ENCODE data around the gene IFNL4. TPM values are rescaled to one million over a fixed set of nuclear protein-coding genes. Genes with fewer than 3 reads are reported as not detected.

IFNL4 gene
- total and polyA plus RNA-seq, 9 of the 15 experiments (the other 6 are each of a cell fraction or from before 2014, with no cell fraction given): not detected

- no peak within 1 kb of the TSS for H2AFZ ChIP-seq (ENCODE audit: low read depth, low read length)
- FAIRE-seq: no peak
- no TSS peak for BruUV-seq (replicated peaks)
- DNase-seq (ENCODE audit: extremely low read depth in 1 of 4, low spot score in 3 of 4): peak in 2 of 4 experiments; percentile 57 to 59
- CTCF ChIA-PET (ENCODE audit: low intra/inter-chr PET ratio): no interaction called here
- intact Hi-C loops (cut with micrococcal nuclease) (no loop called here), in situ Hi-C loops (cut with MboI) (loop anchor here (5.0 kb wide), 1 partner anchor 230 kb away; no protein-coding TSS in a partner anchor)
- no peaks in the 10 kb centered on the region for H3K9me1 ChIP-seq (ENCODE audit: control insufficient read depth, insufficient read depth, low read length)
- WGBS (ENCODE audit: insufficient coverage, low coverage, missing lambda C conversion rate): 9% methylated on average over 34 of the region's 51 CpGs
- H3K27ac ChIP-seq (ENCODE audit: extremely low read depth, low read depth, low read length): no peak within 1 kb of the TSS
- no peaks in the 10 kb centered on the region for H3K79me2 ChIP-seq (ENCODE audit: control insufficient read depth, insufficient read depth, low read length)
- peak; percentile 42 for ATAC-seq
- no peak within 1 kb of the TSS for H3K4me3 ChIP-seq
- no peaks in the 10 kb centered on the region for H3K36me3 ChIP-seq (ENCODE audit: control insufficient read depth, insufficient read depth, low read length)
- peak within 1 kb of the TSS; percentile 25; the same call in 1 of the 2 replicates for H3K4me2 ChIP-seq (ENCODE audit: insufficient read depth, low read length)
- no peaks in the 10 kb centered on the region for H3K9me3 ChIP-seq (replicated peaks; ENCODE audit: control insufficient read depth, insufficient read depth, low read depth, low read length)
- POLR2A ChIA-PET: interaction anchor here (0.6 kb wide), 1 partner anchor 1612 kb away, joined by 3 read pairs; no protein-coding TSS in a partner anchor
- H3K27me3 ChIP-seq (ENCODE audit: control insufficient read depth in 2 of 2, insufficient read depth in 2 of 2, low read length in 2 of 2): peaks cover 3 to 27% of the 10 kb centered on the region in 2 experiments; a peak in 2 of 5 replicates
- 0 out of 2 replicates have a peak, but pooled peaks cover 4% of the 10 kb centered on the region for H4K20me1 ChIP-seq (replicated peaks; ENCODE audit: control insufficient read depth, insufficient read depth, low read length)
- H3K9ac ChIP-seq (ENCODE audit: insufficient read depth in 1 of 2, low read depth in 2 of 2, low read length in 2 of 2): peak within 1 kb of the TSS in 1 of 2 experiments; percentile 41; a peak in 2 of 4 replicates
- peaks cover 5 to 47% of the 10 kb centered on the region in 2 experiments; a peak in 3 of 5 replicates for H3K4me1 ChIP-seq (replicated peaks in 1 of 2; ENCODE audit: control insufficient read depth in 2 of 2, insufficient read depth in 2 of 2, low read length in 2 of 2)
- TF ChIP-seq MTA1 (IDR thresholded peaks at IDR 0.05; ENCODE audit: borderline replicate concordance) (peak; percentile 59; the same call in 1 of the 2 replicates), SAP30 (IDR thresholded peaks at IDR 0.05; ENCODE audit: borderline replicate concordance, insufficient read depth, low read depth, low read length, poor library complexity, severe bottlenecking) (no peak), ZFX (CRISPR knock-in tag; IDR thresholded peaks at IDR 0.05) (peak; percentile 36; the same call in 1 of the 2 replicates), RBBP5 (IDR thresholded peaks at IDR 0.05; ENCODE audit: borderline replicate concordance, insufficient read depth, low read length, poor library complexity, severe bottlenecking) (no peak), ID3 (CRISPR knock-in tag; IDR thresholded peaks at IDR 0.05) (no peak), ID3 (tag; IDR thresholded peaks at IDR 0.05) (peak; percentile 69), ELF4 (CRISPR knock-in tag; IDR thresholded peaks at IDR 0.05) (peak; percentile 38; the same call in 1 of the 2 replicates), SMARCA5 (IDR thresholded peaks at IDR 0.05) (peak; percentile 37; the same call in 1 of the 2 replicates), ZNF785 (CRISPR knock-in tag; IDR thresholded peaks at IDR 0.05) (no peak), KDM1A (IDR thresholded peaks at IDR 0.05) (no peak), SAFB (IDR thresholded peaks at IDR 0.05; ENCODE audit: borderline replicate concordance, low read depth, low read length) (no peak)
- TF ChIP-seq, protein P1, sequence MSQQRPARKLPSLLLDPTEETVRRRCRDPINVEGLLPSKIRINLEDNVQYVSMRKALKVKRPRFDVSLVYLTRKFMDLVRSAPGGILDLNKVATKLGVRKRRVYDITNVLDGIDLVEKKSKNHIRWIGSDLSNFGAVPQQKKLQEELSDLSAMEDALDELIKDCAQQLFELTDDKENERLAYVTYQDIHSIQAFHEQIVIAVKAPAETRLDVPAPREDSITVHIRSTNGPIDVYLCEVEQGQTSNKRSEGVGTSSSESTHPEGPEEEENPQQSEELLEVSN (IDR thresholded peaks at IDR 0.05; ENCODE audit: borderline replicate concordance in 1 of 2, extremely low read depth in 1 of 2, insufficient read depth in 1 of 2, insufficient read length in 1 of 2, low read depth in 1 of 2, low read length in 1 of 2, poor library complexity in 1 of 2, severe bottlenecking in 1 of 2): peak; percentile 86 to 96
- TF ChIP-seq, protein P2, sequence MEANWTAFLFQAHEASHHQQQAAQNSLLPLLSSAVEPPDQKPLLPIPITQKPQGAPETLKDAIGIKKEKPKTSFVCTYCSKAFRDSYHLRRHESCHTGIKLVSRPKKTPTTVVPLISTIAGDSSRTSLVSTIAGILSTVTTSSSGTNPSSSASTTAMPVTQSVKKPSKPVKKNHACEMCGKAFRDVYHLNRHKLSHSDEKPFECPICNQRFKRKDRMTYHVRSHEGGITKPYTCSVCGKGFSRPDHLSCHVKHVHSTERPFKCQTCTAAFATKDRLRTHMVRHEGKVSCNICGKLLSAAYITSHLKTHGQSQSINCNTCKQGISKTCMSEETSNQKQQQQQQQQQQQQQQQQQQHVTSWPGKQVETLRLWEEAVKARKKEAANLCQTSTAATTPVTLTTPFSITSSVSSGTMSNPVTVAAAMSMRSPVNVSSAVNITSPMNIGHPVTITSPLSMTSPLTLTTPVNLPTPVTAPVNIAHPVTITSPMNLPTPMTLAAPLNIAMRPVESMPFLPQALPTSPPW (CRISPR knock-in tag; IDR thresholded peaks at IDR 0.05): 0 out of 2 replicates have a peak, but pooled peaks have one; percentile 21
Observed at GRCh38 chr19:39196860-39197562, 51.6 kb downstream of the IFNL4 start, which contains the start of gene NCCRP1. Gene NCCRP1 (plus strand): TSS chr19:39196964. CDS start chr19:39196983, 19 bp downstream.

Measured in K562 (cell line).